CD4-positive, alpha-beta T cell (primary cell): ENCODE data around the gene CAPS2. TPM values are rescaled to one million over a fixed set of nuclear protein-coding genes. Genes with fewer than 3 reads are reported as not detected.

ENCODE experiments used
- ATAC-seq: fragments of 200-7000 bp; cut with Tn5 transposase; one replicate; pipeline ENCODE4 v1.10.0; 2022; ENCODE audit warnings: mild to moderate bottlenecking; ENCODE audit not compliant: poor library complexity
- CTCF ChIA-PET: fragments of 350-600 bp; sonication (Branson Sonifier 250); formaldehyde crosslinking; loops from one replicate; lab custom pipeline; 2021; ENCODE audit warnings: antibody characterized with exemption, inconsistent platforms; lab: Charles Lee
- POLR2A ChIA-PET: fragments of 350-600 bp; sonication (Branson Sonifier 250); formaldehyde crosslinking; loops from one replicate; lab custom pipeline; 2021; ENCODE audit warnings: antibody characterized with exemption, inconsistent platforms; lab: Charles Lee
- DNase-seq, 14 experiments: peaks; one replicate each; pipeline ENCODE4 v3.0.0-alpha.2; 2013 to 2020; ENCODE audit warnings: mixed read lengths in 2 of 14
- H3K27ac ChIP-seq, 2 donors: one replicate each; pipeline versions ENCODE4 v1.5.1 to v1.7.0; 2013; ENCODE audit warnings: low read length in 2 of 2, low read depth in 1 of 2, mild to moderate bottlenecking in 1 of 2
- H3K27me3 ChIP-seq, 2 experiments: 1 replicate in 1 of 2; 2 replicates in 1 of 2; pipeline versions ENCODE4 v1.6.1 to v1.7.0; 2013; ENCODE audit warnings: low read length in 2 of 2, control low read depth in 1 of 2, mild to moderate bottlenecking in 1 of 2, moderate library complexity in 1 of 2; ENCODE audit not compliant: insufficient read depth in 2 of 2, control insufficient read depth in 1 of 2
- H3K36me3 ChIP-seq: one replicate; pipeline ENCODE4 v1.6.1; 2013; ENCODE audit warnings: low read length, control low read depth; ENCODE audit not compliant: insufficient read depth
- H3K4me1 ChIP-seq: one replicate; pipeline ENCODE4 v1.6.1; 2013; ENCODE audit warnings: low read length, control low read depth; ENCODE audit not compliant: insufficient read depth
- H3K4me3 ChIP-seq: one replicate; pipeline ENCODE4 v1.5.1; 2013; ENCODE audit warnings: mild to moderate bottlenecking, low read length, moderate library complexity
- H3K9me3 ChIP-seq, 2 experiments: 1 replicate in 1 of 2; 2 replicates in 1 of 2; pipeline versions ENCODE4 v1.6.1 to v1.7.0; 2013; ENCODE audit warnings: low read length in 2 of 2, mild to moderate bottlenecking in 2 of 2, control low read depth in 1 of 2, moderate library complexity in 1 of 2; ENCODE audit not compliant: control insufficient read depth in 1 of 2, insufficient read depth in 1 of 2
- H3K27ac Mint-ChIP-seq: one replicate; pipeline ENCODE4 v1.8.0; 2020; ENCODE audit warnings: mixed read lengths
- H3K27me3 Mint-ChIP-seq: one replicate; pipeline ENCODE4 v1.8.0; 2021; ENCODE audit warnings: mixed read lengths
- H3K36me3 Mint-ChIP-seq: one replicate; pipeline ENCODE4 v1.8.0; 2021; ENCODE audit warnings: low read depth, mixed read lengths
- H3K4me1 Mint-ChIP-seq: one replicate; pipeline ENCODE4 v1.8.0; 2021; ENCODE audit warnings: low read depth, mixed read lengths
- H3K4me3 Mint-ChIP-seq: one replicate; pipeline ENCODE4 v1.8.0; 2020; ENCODE audit warnings: mild to moderate bottlenecking, mixed read lengths
- H3K9me3 Mint-ChIP-seq: one replicate; pipeline ENCODE4 v1.8.0; 2020; ENCODE audit warnings: mixed read lengths
- intact Hi-C, 2 experiments: fragments of 100-400 bp; cut with DNase I in 1 of 2; cut with micrococcal nuclease in 1 of 2; formaldehyde crosslinking; loops; one replicate each; pipeline versions ENCODE4 v1.15.1 to v1.9.0; 2023 to 2025; cut with DNase I, micrococcal nuclease
- total RNA-seq, 174 experiments: library from RNA in 2 of 174; stranded (reverse) in 2 of 174; gene quantifications; one replicate each; pipeline ENCODE4 v1.2.3 and lab custom pipeline; 2021 to 2026
- TF ChIP-seq, protein P1 (sequence below): fragments of 200-600 bp; IDR thresholded peaks from one replicate; pipeline ENCODE4 v1.8.0; 2022; ENCODE audit warnings: antibody characterized with exemption, mild to moderate bottlenecking

Gene CAPS2
- total RNA-seq, 2 experiments from 2014 or later: 1.3 to 1.9 TPM

DNA sequence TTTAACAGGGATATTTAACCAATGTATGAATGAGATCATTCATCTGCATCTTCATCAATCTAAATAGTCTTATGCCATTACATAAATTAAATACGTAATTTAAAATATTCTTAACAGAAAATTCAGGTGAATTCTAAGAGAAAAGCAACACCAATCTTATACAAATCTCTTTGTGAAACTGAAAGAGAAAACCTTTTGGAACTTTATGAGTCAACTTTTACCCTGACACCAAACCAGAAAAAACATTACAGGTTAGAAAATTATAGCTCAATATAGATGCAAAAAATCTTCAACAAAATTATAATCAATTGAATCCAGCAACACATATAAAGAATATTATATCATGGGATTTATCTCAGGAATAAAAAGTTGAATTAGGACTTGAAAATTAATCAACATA is 7.8 kb upstream of the CAPS2 start:
- TF ChIP-seq, protein P1, sequence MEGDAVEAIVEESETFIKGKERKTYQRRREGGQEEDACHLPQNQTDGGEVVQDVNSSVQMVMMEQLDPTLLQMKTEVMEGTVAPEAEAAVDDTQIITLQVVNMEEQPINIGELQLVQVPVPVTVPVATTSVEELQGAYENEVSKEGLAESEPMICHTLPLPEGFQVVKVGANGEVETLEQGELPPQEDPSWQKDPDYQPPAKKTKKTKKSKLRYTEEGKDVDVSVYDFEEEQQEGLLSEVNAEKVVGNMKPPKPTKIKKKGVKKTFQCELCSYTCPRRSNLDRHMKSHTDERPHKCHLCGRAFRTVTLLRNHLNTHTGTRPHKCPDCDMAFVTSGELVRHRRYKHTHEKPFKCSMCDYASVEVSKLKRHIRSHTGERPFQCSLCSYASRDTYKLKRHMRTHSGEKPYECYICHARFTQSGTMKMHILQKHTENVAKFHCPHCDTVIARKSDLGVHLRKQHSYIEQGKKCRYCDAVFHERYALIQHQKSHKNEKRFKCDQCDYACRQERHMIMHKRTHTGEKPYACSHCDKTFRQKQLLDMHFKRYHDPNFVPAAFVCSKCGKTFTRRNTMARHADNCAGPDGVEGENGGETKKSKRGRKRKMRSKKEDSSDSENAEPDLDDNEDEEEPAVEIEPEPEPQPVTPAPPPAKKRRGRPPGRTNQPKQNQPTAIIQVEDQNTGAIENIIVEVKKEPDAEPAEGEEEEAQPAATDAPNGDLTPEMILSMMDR: no peak
- Mint-ChIP-seq H3K4me3 (no peak overlapping the region), H3K27me3 (peaks cover 20% of the 10 kb centered on the region), H3K9me3 (no peaks in the 10 kb centered on the region), H3K27ac (no peak overlapping the region), H3K4me1 (peaks cover 12% of the 10 kb centered on the region), H3K36me3 (no peaks in the 10 kb centered on the region)
- no peak for ATAC-seq
- peaks cover 6 to 12% of the 10 kb centered on the region in 2 experiments for H3K27me3 ChIP-seq
- no peaks in the 10 kb centered on the region for H3K36me3 ChIP-seq
- POLR2A ChIA-PET: no interaction called here
- no peaks in the 10 kb centered on the region for H3K9me3 ChIP-seq
- H3K4me1 ChIP-seq: peaks cover 9% of the 10 kb centered on the region
- H3K27ac ChIP-seq: no peak overlapping the region
- CTCF ChIA-PET: no interaction called here
- intact Hi-C loops: loop anchor here in 1 of 2 experiments (5.0 kb wide), 1 partner anchor 49 kb away; no protein-coding TSS in a partner anchor
- DNase-seq: no peak
- H3K4me3 ChIP-seq: no peak overlapping the region

DNA sequence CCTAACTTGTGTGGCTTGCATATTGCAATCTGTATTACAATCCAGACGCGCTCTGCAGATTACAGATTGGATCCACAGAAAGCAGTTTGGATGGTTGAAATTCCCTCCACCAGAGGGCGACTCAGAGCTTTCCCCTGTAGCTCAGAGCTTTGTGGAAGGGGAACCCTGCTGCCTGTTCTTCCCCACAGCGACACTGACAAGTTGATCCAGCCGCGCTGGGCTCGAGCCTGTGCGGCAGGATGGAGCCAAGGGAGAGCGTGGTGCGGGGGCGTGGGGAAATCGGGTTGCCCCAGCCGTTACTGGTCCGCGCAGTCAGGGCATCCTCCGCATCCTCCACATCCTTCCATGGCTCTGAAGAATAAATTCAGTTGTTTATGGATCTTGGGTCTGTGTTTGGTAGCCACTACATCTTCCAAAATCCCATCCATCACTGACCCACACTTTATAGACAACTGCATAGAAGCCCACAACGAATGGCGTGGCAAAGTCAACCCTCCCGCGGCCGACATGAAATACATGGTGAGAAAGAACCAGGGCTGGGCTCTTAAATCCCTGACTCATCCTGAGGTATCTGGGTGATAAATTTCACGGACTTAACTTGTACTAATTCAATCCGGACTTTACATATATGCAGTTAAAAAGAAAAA is 4.4 kb upstream of the CAPS2 start, which contains the start of gene GLIPR1L1:
Gene GLIPR1L1, plus strand, starts transcription at position 287 of the 647 bp plus-strand sequence. Its CDS starts 59 bp downstream, at position 346.
- Histone ChIP-seq H3K4me1 (peaks cover 17% of the 10 kb centered on the region), H3K27ac (no peak within 1 kb of the TSS), H3K27me3 (peaks cover 12 to 16% of the 10 kb centered on the region in 2 experiments), H3K36me3 (no peaks in the 10 kb centered on the region), H3K4me3 (peak within 1 kb of the TSS; percentile 39), H3K9me3 (no peaks in the 10 kb centered on the region)
- peak within 1 kb of the TSS; percentile 57 for H3K4me3 Mint-ChIP-seq
- H3K4me1 Mint-ChIP-seq: peaks cover 21% of the 10 kb centered on the region
- intact Hi-C loops: loop anchor here (1.0 to 5.0 kb wide), 8 partner anchors 53 to 703 kb away; partner anchors contain the start of genes GLIPR1 (in 1 of the 2) and GLIPR1L2 (in 1 of the 2)
- CTCF ChIA-PET: interaction anchor here (0.7 to 2.0 kb wide), 14 partner anchors 8 to 703 kb away, joined by 3 to 14 read pairs (median 4); partner anchors contain the start of genes GLIPR1, GLIPR1L2, KRR1 and PHLDA1
- H3K27me3 Mint-ChIP-seq: peaks cover 35% of the 10 kb centered on the region
- TF ChIP-seq, protein P1: peak; percentile 90
- H3K36me3 Mint-ChIP-seq: no peaks in the 10 kb centered on the region
- ATAC-seq (peak; percentile 79), DNase-seq (peak; percentile 67 to 90 (median 78))
- no peaks in the 10 kb centered on the region for H3K9me3 Mint-ChIP-seq
- H3K27ac Mint-ChIP-seq: no peak within 1 kb of the TSS
- POLR2A ChIA-PET: interaction anchor here (1.0 to 1.2 kb wide), 4 partner anchors 57 to 177 kb away, joined by 3 to 6 read pairs (median 4); partner anchors contain the start of genes GLIPR1L2 and KRR1

GRCh38 chr12:75327642-75328041 is 2.5 kb downstream of the CAPS2 start:
- intact Hi-C loops: no loop called here
- Histone ChIP-seq H3K4me3 (no peak overlapping the region), H3K9me3 (no peaks in the 10 kb centered on the region), H3K27ac (no peak overlapping the region), H3K36me3 (no peaks in the 10 kb centered on the region), H3K4me1 (peaks cover 8% of the 10 kb centered on the region), H3K27me3 (peaks cover 6 to 17% of the 10 kb centered on the region in 2 experiments)
- ChIA-PET POLR2A (no interaction called here), CTCF (no interaction called here)
- Mint-ChIP-seq H3K36me3 (no peaks in the 10 kb centered on the region), H3K27me3 (peaks cover 45% of the 10 kb centered on the region), H3K4me1 (peaks cover 13% of the 10 kb centered on the region), H3K4me3 (no peak overlapping the region), H3K9me3 (no peaks in the 10 kb centered on the region), H3K27ac (no peak overlapping the region)
- no peak for ATAC-seq
- DNase-seq: no peak
- TF ChIP-seq, protein P1: no peak
